Stimulated activated CD8-positive, alpha-beta memory T cell treated with anti-CD3 and anti-CD28 coated beads, Interleukin-4, amount 100 ng/mL, for 4 hours (primary cell): ENCODE measurements around the gene TCP11.

ENCODE experiments used
- DNase-seq, 2 donors: peaks; one replicate each; pipeline ENCODE4 v3.0.0-alpha.2; 2020; ENCODE audit warnings: low read depth in 2 of 2, low spot score in 1 of 2

Gene TCP11

DNA sequence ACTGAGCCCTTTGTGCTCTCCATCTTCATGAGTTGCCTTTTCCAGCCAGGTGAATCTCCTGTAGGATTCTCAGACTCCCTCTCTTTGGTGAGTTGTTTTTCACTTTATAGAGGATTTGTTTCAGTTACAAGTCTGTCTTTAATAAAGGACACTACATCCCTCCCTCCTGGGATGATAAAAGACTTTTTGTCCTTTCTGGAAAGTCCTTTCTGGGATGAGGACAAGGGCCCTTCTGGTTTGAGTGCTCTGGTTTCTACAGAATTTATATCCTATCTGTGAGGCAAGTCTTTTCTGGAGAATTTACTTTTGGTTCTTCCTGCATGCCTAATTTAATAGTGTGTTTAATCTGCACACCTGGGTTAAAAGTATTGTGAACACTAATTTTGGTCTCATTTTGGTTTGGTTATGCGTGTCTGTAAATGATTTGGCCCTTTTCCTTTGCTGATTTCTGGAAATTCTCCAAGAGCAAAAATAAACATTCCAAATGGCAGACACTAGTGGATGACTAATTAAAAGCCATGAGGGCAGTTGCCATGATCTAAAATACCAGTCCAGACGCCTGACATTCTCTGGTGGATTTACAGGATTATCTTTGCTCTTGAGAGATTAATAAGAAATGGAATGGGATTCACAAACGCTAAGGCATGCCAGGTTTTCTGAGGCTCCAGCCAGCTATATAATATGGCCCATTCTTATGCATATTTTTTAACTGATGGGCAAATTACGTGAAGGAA is 44.8 kb downstream of the TCP11 start:
- DNase-seq: no peak

DNA sequence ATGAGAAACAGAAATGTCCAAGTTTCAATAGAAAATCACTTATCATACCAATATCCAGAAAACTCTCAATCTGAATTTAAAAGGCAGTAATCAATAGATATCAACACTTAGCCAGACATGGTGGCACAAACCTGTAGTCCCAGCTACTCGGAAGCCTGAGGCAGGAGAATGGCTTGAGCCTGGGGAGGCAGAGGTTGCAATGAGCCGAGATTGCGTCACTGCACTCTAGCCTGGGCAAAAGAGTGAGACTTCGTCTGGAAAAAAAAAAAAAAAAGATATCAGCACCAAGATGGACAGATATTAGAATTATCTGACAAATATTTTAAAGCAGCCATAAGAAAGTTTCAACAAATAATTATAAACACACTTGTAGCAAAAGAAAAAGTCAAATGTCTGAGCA is 47.0 kb downstream of the TCP11 start:
- DNase-seq: no peak

DNA sequence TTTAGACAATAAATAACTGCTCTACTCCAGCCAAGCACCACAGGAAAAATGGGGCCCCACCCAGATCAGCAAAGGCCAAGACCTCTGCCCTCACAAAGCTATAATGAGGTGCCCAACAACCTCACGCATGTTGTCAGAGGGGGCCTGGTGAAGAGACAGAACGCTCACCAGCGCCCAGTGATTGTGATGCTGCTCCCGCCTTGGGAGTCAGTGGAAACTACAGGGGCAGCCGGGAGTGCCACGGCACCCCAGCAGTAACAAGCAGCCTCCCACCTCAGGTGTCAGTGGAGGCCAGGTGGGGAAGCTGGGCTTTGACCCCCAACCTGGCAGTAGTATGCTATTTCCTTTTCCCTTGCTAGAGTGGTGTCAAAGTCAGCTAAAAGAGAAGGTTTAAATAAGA is 47.4 kb downstream of the TCP11 start:
- no peak for DNase-seq

DNA sequence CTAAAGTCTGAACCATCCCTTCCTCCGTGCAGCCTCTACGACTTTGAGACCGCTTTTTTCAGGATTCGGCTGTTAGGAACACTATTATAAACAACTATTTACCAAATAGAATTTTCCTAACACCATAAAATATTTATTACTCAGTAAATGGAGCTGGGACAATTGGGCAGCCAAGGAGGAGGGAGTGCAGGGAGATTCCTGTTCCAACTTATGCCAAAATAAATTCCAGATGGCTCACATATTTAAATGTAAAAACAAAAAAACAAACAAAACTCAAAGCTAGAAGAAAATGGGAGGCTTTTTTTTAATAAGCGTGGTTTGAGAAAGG is 48.1 kb downstream of the TCP11 start:
- no peak for DNase-seq

DNA sequence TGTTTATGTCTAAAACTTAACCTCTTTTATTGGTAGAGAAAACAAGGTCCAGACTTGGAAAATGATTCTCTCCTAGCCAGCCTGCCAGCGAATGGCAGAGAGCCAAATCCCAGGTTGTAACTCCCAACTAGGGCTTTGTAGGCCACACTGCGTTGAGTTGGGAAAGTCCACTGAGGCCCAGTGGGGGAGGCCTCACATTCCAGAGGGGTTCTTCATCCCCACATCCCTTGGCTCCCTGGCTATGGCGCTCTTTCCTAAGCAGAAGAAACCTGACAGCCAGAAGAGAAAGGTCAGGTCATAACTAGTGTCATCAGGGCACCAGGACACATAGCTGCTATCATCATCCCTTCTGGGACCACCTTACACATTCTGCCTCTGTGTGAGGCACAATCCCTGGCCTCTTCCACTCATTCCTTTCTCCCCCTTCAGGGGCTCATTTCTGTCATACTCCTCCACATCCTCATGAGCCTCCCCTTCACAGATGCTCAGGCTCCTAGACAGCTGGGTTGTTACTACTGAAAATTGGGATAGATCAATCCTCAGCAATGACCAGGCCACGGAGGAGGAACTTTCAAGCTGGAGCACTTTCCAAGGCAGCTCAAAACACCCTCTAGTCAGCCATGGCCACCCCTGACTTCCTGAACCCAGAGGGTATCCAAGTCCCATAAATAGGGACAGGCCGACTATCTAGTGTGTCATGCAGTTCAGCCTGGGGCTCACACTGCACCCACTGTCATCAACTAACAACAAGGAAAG is 48.6 kb downstream of the TCP11 start:
- DNase-seq: no peak

DNA sequence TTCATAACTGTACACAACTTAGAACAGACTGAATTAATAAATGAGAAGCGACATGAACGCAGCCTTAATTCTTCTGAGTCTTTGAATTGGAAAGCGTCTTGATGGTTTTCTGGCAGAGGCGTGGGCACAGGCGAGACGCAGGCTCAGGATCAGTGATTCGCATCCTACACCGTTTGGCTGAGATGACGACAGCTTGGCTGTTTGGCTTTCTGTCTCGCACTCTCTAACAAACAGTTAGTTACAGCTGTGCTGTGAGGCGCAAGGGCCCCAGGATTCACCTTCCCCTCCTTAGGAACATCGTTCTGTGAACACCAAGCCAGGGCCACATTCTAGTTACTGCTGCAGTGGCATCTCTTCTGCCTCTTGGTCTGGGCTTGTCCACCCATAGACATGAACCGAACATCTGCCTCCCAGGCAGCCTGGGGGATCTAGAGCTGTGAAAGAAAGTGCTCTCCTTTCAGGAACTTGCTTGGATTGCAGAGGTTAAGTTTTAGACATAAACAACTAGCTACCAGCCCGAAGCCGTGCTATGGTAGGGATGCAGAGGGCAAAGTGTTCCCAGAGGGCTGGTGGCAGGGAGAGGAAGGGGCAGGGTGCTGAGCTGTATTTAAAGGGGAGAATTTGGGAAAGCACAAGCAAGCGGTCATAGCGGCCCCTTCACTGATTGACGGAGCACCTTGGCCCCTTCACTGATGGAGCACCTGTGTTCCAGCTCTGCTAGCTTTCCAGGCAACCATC is 49.6 kb downstream of the TCP11 start:
- no peak for DNase-seq

DNA sequence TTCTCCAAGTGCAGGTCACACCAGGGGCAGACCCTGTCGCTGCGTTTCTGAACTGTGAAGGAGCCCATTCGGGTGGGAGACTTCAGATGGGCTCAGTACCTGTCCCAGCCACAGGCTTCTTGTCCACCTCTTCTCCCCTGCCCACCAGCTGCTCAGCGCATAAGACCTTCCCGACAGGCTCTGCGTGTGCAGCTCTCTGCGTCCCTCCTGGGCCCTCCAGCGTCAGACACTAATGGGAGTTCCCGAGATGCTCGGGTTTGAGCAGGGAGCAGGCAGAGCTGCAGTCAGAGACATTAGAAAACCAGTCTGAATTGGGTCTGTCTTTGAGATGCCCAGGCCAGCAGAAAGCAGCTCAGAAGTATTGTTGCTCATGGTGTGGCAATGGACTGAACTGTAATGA is 50.4 kb downstream of the TCP11 start:
- DNase-seq: no peak

DNA sequence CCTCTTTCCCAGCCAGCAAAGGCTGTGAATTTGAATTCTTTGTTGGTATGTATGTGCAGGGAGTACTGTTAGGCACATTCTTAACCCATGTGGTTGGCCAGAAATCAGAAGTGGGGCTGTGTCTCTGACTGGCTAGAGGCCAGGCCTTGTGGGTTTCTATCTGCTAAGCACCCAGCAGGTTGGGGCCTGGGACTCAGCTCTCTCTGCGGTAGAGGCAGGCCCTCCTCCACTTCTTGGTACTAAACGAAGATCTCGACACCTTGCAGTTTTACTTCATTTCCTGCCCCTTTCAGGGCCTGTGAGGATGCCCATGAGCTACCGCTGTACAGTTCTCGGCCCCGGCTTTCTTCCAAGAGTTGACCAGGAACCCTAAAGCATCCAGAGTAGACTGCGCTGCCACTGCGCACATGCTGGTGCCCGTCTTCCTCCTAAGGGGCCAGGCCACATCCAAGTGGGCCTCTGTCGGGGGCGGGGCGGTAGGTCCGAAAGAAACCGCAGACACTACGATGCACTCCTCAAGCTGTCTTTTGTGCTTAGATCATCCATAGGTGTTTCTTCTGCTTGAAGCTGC is 51.1 kb downstream of the TCP11 start:
- DNase-seq: no peak

DNA sequence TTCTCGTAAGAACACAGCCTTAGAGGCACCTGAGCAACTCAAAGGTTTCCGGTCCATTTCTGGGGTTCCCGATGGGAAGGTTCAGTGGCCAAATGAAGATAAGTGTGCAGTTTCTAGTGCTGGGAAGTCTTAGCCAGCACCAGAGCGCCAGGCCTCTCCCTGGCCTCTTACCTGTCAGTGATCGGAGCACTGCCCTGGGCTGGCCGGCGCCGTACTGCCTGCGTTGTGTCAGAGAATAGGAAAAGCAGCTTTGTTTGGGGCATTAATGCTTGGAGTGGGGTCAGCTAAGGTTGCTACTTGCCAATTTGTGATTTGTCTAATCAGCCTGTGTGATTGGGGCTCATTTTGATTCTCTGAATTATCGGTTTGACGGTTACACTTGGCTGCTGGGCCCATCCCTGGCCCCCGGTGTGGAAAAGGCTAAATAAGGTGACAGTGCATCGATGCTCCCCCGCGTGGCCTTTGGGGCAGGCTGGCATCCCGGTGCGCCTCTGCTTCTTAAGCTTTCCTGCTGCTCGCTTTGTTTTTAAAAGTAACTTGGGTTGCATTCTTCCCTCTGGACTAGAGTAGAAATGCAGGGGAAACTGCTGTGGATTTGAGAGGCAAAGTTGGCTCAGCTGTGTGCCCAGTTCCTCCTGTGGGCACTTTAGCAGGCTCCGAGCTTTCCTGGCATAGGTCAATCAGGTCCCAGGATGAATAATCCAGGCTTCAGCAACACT is 51.8 kb downstream of the TCP11 start:
- no peak for DNase-seq

DNA sequence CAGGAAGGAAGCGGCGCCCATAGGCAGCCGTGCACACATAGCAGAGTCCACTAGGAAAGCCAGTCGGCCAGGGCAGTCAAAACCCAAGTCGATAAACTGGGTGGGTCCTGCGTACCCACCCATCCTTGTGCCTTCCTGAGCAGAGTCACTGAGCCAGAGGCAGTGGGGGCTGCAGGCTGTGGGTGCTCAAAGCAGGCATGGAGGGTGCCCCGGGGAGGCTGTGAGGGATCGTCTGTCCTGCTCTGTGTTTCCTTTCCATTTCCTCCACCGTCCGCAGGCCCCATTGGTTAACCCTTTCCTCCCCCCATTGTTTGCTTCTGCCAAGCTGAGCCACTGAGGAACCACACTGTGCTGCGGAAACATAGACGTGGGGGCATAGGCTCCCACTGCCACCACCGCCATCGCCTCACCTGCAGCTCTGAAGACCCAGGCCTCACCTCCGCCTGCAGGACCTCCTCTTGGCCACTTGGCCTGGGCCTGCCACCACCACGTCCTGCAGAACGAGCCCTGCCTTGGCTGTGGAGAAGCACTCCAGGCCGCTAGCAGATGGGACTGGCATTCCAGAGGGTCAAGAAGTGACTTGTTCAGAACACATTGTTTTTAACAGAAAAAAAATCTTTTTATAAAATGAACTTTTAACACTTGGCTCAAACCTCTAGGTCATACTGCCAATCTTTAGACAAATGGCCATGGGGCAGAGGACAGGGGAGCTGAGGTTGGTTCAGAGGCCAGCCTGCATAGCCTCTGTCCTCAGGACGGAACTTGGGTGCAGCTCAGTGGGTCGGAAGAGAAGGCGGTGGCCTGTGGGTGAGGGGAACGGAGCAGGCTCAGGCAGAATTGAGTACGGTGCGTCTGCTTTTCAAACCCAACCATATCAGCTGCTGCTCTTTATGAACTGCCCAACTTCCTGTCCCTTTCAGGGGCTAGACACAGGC is 52.6 kb downstream of the TCP11 start:
- no peak for DNase-seq

DNA sequence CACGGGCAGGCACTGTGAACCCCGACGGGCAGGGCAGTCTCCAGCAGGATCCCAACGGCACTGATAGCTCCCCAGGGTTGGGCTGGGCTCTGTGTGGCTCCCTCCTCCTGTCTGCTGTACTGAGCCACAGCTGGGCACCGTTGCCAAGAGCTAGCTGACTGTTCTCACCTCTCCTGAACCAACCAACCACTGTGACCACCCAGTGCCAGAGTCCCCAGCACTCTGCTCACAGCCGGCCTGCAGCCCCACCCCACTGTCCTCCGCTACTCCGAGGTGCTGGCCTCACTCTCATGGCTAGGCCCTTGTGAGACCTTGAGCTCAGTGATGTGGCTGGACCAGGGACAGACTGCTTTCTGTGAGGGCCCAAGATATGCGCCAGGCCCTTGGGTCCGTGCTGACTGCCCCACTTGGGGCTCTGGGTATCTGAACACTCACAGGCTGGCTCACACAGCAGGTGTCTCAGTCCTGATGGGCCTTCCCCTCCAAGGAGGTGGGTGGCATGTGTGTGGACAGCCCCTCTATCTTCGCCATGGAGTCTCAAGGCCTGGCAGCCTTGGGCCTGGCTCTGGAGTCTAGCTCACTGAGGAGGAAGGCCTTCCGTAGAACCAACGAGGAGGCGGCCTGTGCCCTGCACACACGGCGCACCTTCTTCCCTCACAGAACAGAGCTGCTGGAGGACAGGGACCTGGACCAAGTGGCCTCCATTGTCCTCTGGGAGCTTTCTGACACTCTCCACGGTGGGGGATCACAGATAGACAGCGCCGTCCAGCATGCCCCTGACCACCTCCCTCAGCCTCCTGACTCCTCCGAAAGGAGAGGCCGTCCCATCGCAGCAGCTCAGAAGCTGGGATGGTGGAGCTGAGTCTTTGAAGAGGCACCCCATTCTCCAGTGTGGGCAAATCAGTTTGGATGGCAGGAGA is 53.5 kb downstream of the TCP11 start:
- no peak for DNase-seq

DNA sequence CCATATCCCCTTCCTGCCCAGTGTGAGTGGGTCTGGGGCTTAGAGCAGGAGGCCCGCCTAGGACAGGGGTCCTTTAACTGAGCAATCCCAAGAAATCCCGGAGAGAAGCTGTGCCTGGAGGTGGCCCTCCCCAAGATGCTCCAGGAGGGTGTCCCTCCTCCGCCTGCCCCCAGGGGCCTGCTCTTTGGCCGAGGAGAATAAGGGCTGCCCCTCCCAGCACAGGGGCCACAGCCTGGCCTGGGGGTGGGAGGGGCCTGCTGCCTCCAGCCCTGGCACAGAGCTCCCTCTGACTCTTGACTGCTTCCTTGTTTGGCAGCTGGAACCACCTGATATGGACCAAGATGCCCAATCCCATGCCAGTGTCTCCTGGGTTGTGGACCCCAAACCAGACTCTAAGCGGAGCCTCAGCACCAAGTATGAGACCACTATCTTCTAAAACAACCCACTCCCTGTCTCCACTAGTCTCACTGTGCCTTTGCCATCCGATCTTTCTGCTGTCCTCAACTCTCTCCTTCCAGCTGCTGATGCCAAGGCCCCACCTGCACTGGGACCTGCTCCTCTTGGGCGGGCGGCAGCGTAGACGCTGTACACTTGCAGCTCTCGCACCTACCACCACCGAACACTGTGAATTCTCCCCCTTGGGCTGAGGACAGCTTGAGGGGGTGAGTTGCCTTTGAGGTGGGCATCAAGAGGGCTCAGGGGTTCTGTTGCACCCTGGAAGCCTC is 54.3 kb downstream of the TCP11 start:
- DNase-seq: no peak

DNA sequence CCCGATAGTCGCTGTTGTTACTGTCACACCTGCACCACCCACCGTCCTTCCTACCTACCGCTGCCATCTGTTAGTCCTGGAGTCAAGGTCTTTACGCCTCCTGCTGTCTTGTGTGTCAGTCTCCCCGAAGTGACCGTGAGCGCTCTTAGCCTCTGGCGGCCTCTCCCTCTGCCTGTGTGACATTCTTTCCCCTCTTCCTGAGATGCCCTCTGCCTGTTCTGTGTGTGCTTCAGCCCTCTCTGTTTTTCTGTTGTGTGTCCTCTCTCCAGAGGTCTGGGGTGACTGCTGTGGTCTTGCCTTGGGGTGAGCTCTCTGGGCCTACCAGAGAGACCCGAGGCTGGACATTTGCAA is 54.9 kb downstream of the TCP11 start:
- DNase-seq: no peak

DNA sequence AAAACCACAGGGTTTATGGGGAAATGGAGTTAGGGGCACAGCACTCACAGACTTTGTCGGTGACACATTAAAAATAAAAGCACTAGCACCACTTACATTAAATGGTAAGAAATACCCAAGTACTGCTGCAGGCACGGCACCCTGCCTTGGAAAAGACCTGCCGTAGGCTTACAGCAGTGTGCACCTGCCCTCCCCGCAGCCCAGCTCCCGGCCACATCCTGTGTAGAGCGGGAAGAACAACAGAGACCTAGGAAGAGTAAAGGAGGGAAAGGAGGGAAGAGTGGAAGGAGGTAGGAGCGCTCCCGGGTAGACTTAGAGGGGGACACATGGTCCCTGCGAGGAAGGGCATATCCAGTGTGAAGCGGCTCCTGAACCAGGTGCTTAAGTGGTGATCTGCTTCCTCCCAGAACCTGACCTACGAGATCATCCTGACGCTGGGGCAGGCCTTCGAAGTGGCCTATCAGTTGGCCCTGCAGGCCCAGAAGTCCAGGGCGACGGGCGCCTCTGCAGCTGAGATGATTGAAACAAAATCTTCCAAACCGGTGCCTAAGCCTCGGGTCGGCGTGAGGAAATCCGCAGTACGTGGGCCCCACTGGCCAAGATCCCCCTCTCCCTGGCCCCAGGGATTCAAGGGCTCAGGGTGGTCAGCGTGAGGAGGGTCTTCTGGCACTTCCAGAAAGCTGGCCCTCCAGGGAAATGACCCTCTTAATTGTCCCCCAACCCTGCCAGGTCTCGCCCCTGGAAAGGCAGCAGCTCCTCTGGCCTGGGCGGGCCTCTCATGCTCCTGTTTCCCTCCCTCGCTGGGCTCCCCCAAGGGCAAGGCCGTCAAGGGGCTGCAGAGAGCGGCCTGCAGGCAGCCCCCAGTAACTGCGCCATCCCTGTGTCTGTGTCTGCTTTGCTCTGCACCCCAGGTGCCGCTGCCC is 55.5 kb downstream of the TCP11 start:
- DNase-seq: no peak

DNA sequence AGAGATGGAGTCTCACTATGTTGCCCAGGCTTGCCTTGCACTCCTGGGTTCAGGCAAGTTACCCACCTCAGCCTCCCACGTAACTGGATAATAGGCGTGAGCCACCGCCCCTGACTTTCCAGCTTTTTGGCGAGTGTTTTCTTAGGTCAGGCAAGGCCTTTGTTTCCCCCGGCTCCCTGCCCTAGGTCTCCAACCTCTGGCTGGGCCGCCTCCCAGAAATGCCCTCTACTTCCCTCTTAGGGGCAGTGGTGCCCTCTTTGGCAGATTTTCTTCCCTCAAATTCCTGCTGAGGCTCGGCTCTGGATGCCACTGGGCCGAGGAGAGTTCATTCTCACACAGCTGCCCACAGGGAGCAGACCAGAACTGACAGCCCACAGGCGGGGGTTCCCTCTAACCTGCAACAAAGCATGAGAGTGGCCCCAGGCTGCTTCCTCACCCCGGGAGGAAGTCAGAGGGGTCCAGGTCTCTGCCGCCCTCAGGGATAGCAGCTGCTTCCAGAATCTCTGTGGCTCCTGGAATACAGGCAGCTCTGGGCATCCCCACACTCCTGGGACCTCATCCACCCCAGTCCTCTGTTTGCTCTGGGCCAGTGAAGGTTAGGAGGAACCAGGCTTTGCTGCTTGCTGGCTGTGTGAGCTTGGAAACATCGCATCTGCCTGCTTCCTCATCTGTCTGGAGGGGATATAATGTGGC is 56.5 kb downstream of the TCP11 start:
- DNase-seq: no peak

DNA sequence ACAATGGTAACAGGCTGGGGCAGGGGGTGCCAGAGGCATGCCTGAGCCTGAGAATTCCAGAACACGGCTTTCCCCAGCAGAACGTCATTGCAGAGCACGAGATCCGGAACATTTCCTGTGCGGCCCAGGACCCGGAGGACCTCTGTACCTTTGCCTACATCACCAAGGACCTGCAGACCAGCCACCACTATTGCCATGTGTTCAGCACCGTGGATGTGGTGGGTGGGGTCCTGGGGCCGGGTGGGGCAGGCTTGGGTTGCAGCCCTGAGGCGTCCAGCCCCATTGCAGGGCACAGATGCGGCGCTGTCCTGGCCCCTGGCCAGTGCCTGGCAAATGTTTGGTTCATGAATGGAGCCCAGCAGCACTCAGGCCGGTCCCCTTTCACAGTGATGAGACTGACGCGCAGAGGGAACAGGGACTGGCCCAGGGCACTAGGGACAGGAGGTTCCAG is 57.1 kb downstream of the TCP11 start:
- DNase-seq: no peak

DNA sequence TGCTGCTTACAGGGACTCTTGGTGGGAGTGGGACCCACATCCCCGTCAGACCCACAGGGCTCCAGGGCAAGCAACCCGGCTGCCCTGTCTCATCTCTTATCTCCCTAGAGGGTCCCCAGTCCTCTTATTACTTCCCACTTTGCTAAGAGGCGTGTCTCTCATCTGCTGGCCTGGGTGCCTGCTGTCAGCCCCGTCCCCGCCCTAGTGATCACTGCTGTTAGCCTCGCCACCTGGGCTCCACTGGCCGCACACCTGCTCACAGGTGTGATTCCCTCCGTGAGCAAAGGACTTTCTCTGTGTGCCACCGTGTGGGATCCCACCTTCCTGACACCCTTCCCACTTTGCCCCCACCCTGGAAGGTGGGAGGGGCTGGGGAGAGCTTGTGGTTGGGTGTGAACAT is 57.6 kb downstream of the TCP11 start:
- no peak for DNase-seq
